Midbrain (tissue), 1 donor: ENCODE data around the gene PER2.

Source experiments
- DNase-seq: peaks from one replicate; lab custom pipeline; 2025; lab: John Stamatoyannopoulos, UW

PER2 gene

DNA sequence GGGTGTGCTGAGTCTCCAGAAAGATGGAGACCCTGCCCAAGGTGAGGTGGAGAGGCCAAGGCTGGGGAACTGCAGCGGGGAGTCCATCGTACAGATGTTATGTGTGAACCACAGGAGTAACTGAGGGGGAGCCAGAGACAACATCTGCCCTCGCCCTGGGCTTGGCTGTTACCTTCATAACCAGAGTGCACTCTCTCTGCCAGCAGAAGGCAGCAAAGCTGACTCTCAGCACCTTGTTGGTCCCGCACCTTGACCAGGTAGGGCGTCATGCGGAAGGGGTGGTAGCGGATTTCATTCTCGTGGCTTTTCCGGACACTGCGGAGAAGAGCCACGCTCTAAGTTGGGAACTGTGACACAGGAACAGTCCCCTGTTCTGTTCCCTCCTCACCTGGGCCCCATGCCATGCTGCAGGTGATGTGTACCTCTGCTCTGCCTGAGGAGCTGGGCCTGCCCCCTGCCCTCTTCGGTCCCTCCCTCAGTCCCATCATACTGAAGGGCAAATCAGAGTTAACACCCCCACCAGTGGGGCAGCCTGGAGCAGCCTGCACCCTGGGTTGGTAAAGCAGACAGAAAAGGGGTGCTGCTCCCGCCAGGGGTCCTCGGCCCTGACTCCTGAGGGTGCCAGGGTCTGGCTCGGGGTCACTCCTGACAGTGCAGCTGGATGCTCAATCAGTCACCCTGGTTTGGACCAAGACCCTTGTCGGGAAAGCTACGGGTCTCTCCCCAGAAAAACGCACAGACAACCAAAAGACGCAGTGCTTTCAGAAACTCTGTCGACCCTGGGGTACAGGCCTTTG is 20.3 kb downstream of the PER2 start:
- no peak for DNase-seq

DNA sequence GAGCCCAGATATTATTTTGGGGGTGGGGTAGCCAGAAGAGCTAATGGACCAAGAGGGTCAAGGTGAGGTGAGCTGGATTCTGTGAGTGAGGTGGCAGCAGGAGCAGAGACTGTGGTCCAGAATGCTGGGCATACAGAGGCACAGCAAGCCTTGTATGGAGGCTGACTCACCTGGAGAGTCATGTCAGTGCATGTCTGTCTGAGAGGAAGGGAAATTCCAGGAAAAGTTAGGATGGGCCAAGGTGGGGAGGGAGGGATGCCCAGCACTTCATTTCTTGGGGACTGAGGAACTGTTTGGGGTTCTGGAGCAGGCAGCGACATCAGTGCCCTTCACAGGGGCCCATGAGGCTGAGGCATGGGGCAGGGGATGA is 21.1 kb downstream of the PER2 start:
- DNase-seq = no peak

DNA sequence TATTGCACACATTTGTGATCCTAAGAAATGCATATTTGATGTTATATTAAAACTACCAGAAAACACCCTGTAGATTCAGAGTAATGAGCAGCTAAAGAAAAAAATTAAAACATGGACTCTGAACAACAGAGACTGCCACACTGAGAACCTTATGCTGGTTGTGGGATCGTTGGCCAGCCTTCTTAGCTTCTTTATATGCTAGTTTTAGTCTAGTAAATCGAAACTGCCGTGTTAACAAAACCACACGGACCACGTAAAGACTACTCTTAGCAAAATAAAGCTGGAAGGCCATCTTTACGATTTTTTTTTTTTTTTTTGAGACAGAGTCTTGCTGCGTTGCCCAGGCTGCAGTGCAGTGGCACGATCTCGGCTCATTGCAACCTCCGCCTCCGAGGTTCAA is 22.8 kb downstream of the PER2 start:
- DNase-seq = no peak

- no peak for DNase-seq
Observed at GRCh38 chr2:238264072-238264460, 24.3 kb downstream of the PER2 start.

- peak; percentile 92 for DNase-seq
Observed at GRCh38 chr2:238263204-238264071, 25.0 kb downstream of the PER2 start.

- no peak for DNase-seq
Observed at GRCh38 chr2:238262496-238263122, 25.8 kb downstream of the PER2 start.

GRCh38 chr2:238261718-238262375 is 26.6 kb downstream of the PER2 start:
- DNase-seq = no peak

- DNase-seq = no peak
Observed at GRCh38 chr2:238260883-238261282, 27.5 kb downstream of the PER2 start.

DNA sequence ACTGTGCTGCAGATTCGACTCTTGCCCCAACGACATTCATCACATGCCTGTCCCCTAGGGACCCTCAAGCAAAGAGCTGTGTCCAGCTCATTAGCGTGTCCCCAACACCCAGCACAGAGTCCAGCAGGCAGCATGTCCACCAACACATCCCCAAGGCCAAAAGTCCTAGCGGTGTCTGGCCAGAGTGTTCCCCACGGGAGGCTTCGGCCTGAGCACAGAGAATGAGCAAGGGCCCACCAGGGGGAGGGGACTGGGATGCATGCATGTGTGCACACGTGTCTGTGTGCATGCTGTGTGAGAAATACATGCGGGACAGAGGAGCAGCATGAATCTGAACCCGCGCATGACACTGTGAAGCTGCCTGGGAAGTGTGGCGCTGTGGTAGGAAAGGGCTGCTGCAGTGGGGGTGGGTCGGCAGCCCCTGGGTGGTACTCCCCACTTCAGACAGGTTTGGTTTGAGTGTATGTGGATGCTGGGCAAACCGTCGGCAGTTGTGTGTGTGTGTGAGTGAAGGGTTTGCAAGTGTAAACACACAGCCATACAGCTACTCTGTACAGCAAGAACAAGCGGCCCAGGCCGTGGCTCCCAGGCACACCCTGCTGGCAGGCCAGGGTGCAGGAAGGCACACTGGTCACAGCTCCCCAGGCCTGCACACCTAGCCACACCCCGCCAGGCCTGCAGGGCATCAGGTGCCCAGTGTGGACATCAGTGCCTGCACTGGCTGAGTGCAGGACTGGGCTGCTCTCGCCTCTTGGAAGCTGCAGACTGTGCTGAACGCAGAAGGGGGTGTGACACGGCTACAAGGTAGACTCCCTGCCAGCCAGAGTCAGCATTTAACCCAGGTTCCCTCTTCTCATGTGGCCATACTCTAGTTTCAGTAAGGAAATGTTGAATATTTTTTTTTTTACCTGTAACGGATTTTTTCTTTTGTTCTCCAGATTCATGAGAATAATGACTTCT is 29.1 kb downstream of the PER2 start:
- DNase-seq = no peak

- DNase-seq = no peak
Observed at GRCh38 chr2:238257786-238258700, 30.4 kb downstream of the PER2 start.

- DNase-seq = no peak
Observed at GRCh38 chr2:238256594-238257104, 31.8 kb downstream of the PER2 start.

DNA sequence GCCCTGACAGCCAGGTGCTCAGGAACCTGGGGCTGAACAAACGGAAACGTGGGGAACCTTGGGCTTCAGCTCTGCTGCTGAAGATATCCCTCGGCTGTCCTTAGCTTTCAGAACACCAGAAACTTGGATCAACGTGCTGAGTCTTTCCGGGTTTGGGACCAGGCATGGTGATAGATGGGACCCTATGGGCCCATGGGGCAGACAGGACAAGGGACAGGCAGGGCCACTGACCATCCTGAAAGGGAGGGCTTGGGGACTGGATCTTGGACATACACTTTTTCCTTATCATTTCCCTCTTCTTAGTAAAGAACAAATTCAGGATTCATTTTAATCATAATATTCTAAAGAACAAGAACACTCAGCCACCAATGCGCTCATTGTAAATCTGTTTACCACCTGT is 32.3 kb downstream of the PER2 start:
- DNase-seq = no peak

GRCh38 chr2:238255636-238256035 is 32.8 kb downstream of the PER2 start:
- DNase-seq = no peak

GRCh38 chr2:238255151-238255551 is 33.3 kb downstream of the PER2 start:
- no peak for DNase-seq

DNA sequence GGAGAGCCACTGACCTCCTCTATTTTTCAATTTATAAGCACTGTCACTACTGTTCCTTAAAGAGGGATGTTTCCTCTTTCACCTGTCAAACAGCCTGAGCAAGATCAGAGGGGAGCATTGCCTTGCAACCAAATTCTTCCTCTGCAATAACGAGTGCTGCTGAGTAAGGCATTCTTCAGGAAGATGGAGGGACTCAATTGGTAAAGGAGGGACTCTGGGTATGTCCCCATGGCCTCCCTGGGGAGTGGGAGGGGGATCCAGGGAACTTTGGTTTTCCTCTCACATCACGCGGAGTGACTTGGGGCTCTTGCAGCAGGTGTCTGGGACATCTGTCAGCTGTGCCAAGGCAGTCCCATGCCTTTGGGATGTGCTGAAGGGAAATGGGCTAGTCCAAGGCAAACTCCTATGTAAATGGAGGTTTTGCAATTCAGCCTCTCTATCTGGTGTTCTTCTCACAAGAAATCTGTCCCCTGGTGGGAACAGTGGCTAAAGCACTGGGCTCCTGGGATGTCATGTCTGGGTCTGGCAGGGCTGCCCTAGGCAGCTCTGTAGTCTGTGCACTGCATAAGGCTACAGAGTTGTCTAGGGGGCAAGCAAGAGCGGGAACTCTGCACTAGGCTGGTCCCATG is 34.2 kb downstream of the PER2 start:
- DNase-seq = no peak

GRCh38 chr2:238252766-238253630 is 35.4 kb downstream of the PER2 start:
- no peak for DNase-seq

- DNase-seq = no peak
Observed at GRCh38 chr2:238251986-238252385, 36.4 kb downstream of the PER2 start.

DNA sequence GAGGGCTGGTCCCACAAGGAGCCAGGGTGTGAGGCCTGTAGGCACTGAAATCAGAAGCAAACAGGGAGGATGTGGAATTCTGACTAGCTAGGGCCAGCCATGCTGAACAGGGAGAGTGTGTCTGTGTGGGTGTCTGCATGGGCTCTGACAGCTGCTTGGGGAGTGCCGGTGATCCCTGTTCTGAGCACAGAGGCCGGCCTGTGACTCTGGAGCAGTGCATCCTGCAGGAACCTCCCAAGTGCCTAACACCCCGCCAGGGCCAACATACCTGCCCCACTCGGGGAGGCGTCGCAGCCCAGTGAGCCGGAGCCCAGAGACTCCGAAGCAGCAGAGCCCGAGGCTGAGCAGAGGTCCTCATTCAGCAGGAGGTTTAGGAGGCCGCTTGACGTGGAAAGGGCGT is 37.1 kb downstream of the PER2 start:
- DNase-seq = no peak
